SK-N-SH (cell line): Measurements from ENCODE around the gene LCA5L. TPM values are rescaled to one million over a fixed set of nuclear protein-coding genes. Genes with fewer than 3 reads are reported as not detected.
"Not testable (repeated sequence)": the region's sequence is repeated elsewhere in the genome, so short reads cannot be mapped to it uniquely, and the experiment has no call there.

Experiments used
- CTCF ChIA-PET: fragments of 300-600, 350-600 bp; formaldehyde crosslinking; extraction: SDS; loops from one replicate; lab custom pipeline; 2021; lab: Yijun Ruan, JAX
- POLR2A ChIA-PET: fragments of 350-600 bp; sonication (Branson Sonifier 250); formaldehyde crosslinking; extraction: SDS; loops from one replicate; lab custom pipeline; 2020; ENCODE audit warnings: antibody characterized with exemption, inconsistent platforms; lab: Yijun Ruan, JAX
- DNase-seq: peaks from one replicate; pipeline ENCODE4 v3.0.0; 2012
- H2AFZ ChIP-seq: fragments of 200-600 bp; sonication (generic); 2 replicates; pipeline ENCODE4 v1.8.1; 2016; ENCODE audit warnings: antibody characterized with exemption, mild to moderate bottlenecking, low read depth
- H3F3A ChIP-seq: fragments of 200-600 bp; sonication (generic); replicated peaks from 2 replicates; pipeline ENCODE3; 2016; ENCODE audit warnings: antibody characterized with exemption, mild to moderate bottlenecking; ENCODE audit not compliant: insufficient read depth
- H3K27ac ChIP-seq, 2 experiments: fragments of 200-500 bp in 1 of 2; fragments of 200-600 bp in 1 of 2; sonication (Bioruptor generic) in 1 of 2; sonication (generic), shearing (Covaris generic) in 1 of 2; 2 replicates each; pipeline versions ENCODE4 v1.5.1 to v1.6.1; 2014 to 2016; ENCODE audit warnings: low read depth in 2 of 2, inconsistent platforms in 1 of 2, low read length in 1 of 2, mild to moderate bottlenecking in 1 of 2, mixed read lengths in 1 of 2
- H3K27me3 ChIP-seq: fragments of 200-600 bp; sonication (generic), shearing (Covaris generic); 2 replicates; pipeline ENCODE4 v1.6.1; 2016; ENCODE audit warnings: mixed run types; ENCODE audit not compliant: insufficient read depth
- H3K36me3 ChIP-seq, 2 experiments: fragments of 200-500 bp in 1 of 2; fragments of 200-600 bp in 1 of 2; sonication (Bioruptor generic) in 1 of 2; sonication (generic) in 1 of 2; replicated peaks in 1 of 2; 2 replicates each; pipeline versions ENCODE3 to v1.5.1; 2014 to 2016; ENCODE audit warnings: low read length in 1 of 2, mild to moderate bottlenecking in 1 of 2; ENCODE audit not compliant: insufficient read depth in 2 of 2, control insufficient read depth in 1 of 2
- H3K4me1 ChIP-seq, 2 experiments: fragments of 200-500 bp in 1 of 2; fragments of 200-600 bp in 1 of 2; sonication (Bioruptor generic) in 1 of 2; sonication (generic), shearing (Covaris generic) in 1 of 2; 2 replicates each; pipeline versions ENCODE4 v1.5.1 to v1.6.1; 2014 to 2016; ENCODE audit warnings: low read depth in 1 of 2, low read length in 1 of 2, mixed run types in 1 of 2; ENCODE audit not compliant: insufficient read depth in 2 of 2, control insufficient read depth in 1 of 2
- H3K4me2 ChIP-seq: fragments of 200-600 bp; sonication (generic), shearing (Covaris generic); 2 replicates; pipeline ENCODE4 v1.6.1; 2017; ENCODE audit warnings: mixed run types
- H3K4me3 ChIP-seq, 2 experiments: fragments of 200-500 bp in 1 of 2; fragments of 200-600 bp in 1 of 2; sonication (Bioruptor generic) in 1 of 2; sonication (generic), shearing (Covaris generic) in 1 of 2; 2 replicates each; pipeline versions ENCODE4 v1.5.1 to v1.8.1; 2014 to 2016; ENCODE audit warnings: low read depth in 2 of 2, inconsistent platforms in 1 of 2, low read length in 1 of 2, mild to moderate bottlenecking in 1 of 2, mixed read lengths in 1 of 2, moderate library complexity in 1 of 2
- H3K79me2 ChIP-seq: fragments of 200-600 bp; sonication (generic); 2 replicates; pipeline ENCODE4 v1.8.1; 2017; ENCODE audit warnings: mild to moderate bottlenecking; ENCODE audit not compliant: insufficient read depth
- H3K9ac ChIP-seq: fragments of 200-600 bp; sonication (generic); 2 replicates; pipeline ENCODE4 v1.6.1; 2017; ENCODE audit warnings: mixed run types
- H3K9me2 ChIP-seq: fragments of 200-600 bp; sonication (generic); 2 replicates; pipeline ENCODE4 v1.6.1; 2017; ENCODE audit warnings: mixed run types
- H3K9me3 ChIP-seq: fragments of 200-600 bp; sonication (generic); 2 replicates; pipeline ENCODE4 v1.6.1; 2017; ENCODE audit warnings: mixed run types, mild to moderate bottlenecking, moderate library complexity
- H4K20me1 ChIP-seq: fragments of 200-600 bp; sonication (generic); 2 replicates; pipeline ENCODE4 v1.6.1; 2017; ENCODE audit warnings: mild to moderate bottlenecking, mixed run types; ENCODE audit not compliant: insufficient read depth
- GATA2 ChIP-seq: sonication (generic); formaldehyde crosslinking; IDR thresholded peaks from 2 replicates; pipeline ENCODE4 v1.5.0; 2020; ENCODE audit warnings: mild to moderate bottlenecking, missing genetic modification reagents
- JUND ChIP-seq: IDR thresholded peaks from 2 replicates; pipeline ENCODE4 v1.4.0; 2012
- NFIC ChIP-seq: IDR thresholded peaks from 2 replicates; pipeline ENCODE4 v1.4.0; 2012; ENCODE audit warnings: borderline replicate concordance
- POLR2AphosphoS5 ChIP-seq: IDR thresholded peaks from 2 replicates; pipeline ENCODE4 v1.6.1; 2012; ENCODE audit warnings: low read depth, low read length
- RCOR1 ChIP-seq: fragments of 150-350 bp; IDR thresholded peaks from 2 replicates; pipeline ENCODE4 v1.6.1; 2017; ENCODE audit warnings: antibody characterized with exemption, low read length
- RFX5 ChIP-seq: IDR thresholded peaks from 2 replicates; pipeline ENCODE4 v1.6.1; 2012; ENCODE audit warnings: mild to moderate bottlenecking, improper control_type of control experiment, low read length
- RXRA ChIP-seq: IDR thresholded peaks from 2 replicates; pipeline ENCODE4 v1.4.0; 2012; ENCODE audit warnings: low read depth, mild to moderate bottlenecking, borderline replicate concordance
- SIN3A ChIP-seq: IDR thresholded peaks from 2 replicates; pipeline ENCODE4 v1.6.1; 2012; ENCODE audit warnings: low read depth, mild to moderate bottlenecking, low read length, moderate library complexity, borderline replicate concordance
- TCF12 ChIP-seq: IDR thresholded peaks from 2 replicates; pipeline ENCODE4 v1.4.0; 2012
- WGBS: methylation state at CpG from one replicate; pipeline ENCODE4 v1.1.6; 2017; ENCODE audit warnings: low lambda C conversion rate; 5-methylcytosine and 5-hydroxymethylcytosine counted together
- polyA plus RNA-seq, 3 experiments: library from polyadenylated mRNA; depleted of rRNA; stranded (reverse); fragments of >200 nt; gene quantifications; 2 replicates each; pipeline ENCODE4 v1.2.3, GENCODE V29; 2012
- TF ChIP-seq, protein P1 (sequence below): IDR thresholded peaks from 2 replicates; pipeline ENCODE4 v1.4.0; 2012; ENCODE audit warnings: low read depth
- TF ChIP-seq, protein P2 (sequence below): IDR thresholded peaks from 2 replicates; pipeline ENCODE4 v1.6.1; 2012; ENCODE audit warnings: mild to moderate bottlenecking, low read depth, low read length, moderate library complexity
- TF ChIP-seq, protein P3 (sequence below): fragments of 150-350 bp; IDR thresholded peaks from 2 replicates; pipeline ENCODE4 v1.6.1; 2017; ENCODE audit warnings: antibody characterized with exemption, low read length, low read depth, borderline replicate concordance
- TF ChIP-seq, protein P4 (sequence below): IDR thresholded peaks from 2 replicates; pipeline ENCODE4 v1.4.0; 2012; ENCODE audit warnings: low read depth, borderline replicate concordance

The LCA5L gene
- polyA plus RNA-seq, 1 of the 3 experiments (the other 2 are of a cell fraction), result 0.74 TPM

DNA sequence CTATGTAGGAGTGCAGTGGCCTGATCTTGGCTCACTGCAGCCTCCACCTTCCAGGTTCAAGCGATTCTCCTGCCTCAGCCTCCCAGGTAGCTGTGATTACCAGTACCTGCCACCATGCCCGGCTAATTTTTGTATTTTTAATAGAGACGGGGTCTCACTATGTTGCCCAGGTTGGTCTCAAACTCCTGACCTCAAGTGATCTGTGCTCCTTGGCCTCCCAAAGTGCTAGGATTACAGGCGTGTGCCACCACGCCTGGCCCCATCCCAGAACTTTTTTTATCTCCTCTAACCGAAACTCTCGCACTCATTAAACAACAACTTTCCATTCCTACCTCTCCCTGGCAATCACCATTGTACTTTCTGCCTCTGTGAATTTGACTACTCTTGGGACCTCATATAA, 63.5 kb downstream of the LCA5L start:
- not testable (repeated sequence) for H2AFZ ChIP-seq, DNase-seq, H3K27ac ChIP-seq, H4K20me1 ChIP-seq, H3K4me3 ChIP-seq, H3K4me2 ChIP-seq, H3F3A ChIP-seq, H3K36me3 ChIP-seq, H3K9me3 ChIP-seq, H3K9me2 ChIP-seq, H3K27me3 ChIP-seq, H3K9ac ChIP-seq
- H3K79me2 ChIP-seq, result peaks cover 52% of the 10 kb centered on the region
- WGBS, result 96% methylated on average over 7 of the region's 7 CpGs
- POLR2A ChIA-PET, result interaction anchor here (0.6 kb wide), 1 partner anchor 30 kb away, joined by 3 read pairs; no protein-coding TSS in a partner anchor
- CTCF ChIA-PET, result interaction anchor here (1.2 kb wide), 1 partner anchor 68 kb away, joined by 3 read pairs; no protein-coding TSS in a partner anchor
- peaks cover 0 to 16% of the 10 kb centered on the region in 2 experiments; a peak in 3 of 4 replicates for H3K4me1 ChIP-seq

DNA sequence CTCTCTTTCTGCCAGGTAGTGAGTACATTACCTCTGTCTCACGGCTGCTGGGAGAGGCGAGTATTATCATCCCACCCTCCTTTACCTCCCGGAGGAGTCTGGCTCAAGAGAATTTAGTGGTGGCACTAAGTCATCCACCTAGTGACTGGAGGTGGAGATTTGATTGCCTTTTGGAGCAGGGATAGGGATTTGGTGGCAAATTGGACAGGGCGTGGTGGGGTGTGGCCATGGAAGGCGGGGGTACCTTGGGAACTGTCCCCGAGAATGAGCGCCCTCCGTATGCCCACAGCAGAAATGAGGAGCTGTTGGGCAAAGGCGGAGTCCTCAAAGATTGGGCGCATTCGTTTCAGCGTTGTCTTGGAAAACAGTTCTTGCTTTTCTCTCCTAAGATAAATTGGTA, 64.6 kb downstream of the LCA5L start:
- POLR2A ChIA-PET, result interaction anchor here (0.8 to 1.9 kb wide), 2 partner anchors 33 to 61 kb away, joined by 4 to 14 read pairs; partner anchors contain the start of gene HMGN1
- peaks cover 0 to 11% of the 10 kb centered on the region in 2 experiments; a peak in 3 of 4 replicates for H3K4me1 ChIP-seq

More for the DNA sequence above, 64.6 kb downstream of the LCA5L start:
- 9% methylated on average over 10 of the region's 12 CpGs for WGBS
- Histone ChIP-seq H3F3A (peaks cover 5% of the 10 kb centered on the region), H4K20me1 (no peaks in the 10 kb centered on the region), H3K4me2 (peak overlapping the region; percentile 94), H3K27ac (peak overlapping the region; percentile 78 to 96; a peak in 3 of 4 replicates), H3K4me3 (peak overlapping the region; percentile 79 to 97), H3K9me2 (no peaks in the 10 kb centered on the region), H3K27me3 (no peaks in the 10 kb centered on the region), H3K9ac (peak overlapping the region; percentile 89), H3K9me3 (no peaks in the 10 kb centered on the region), H3K79me2 (peaks cover 41% of the 10 kb centered on the region), H3K36me3 (peaks cover 0 to 6% of the 10 kb centered on the region in 2 experiments), H2AFZ (peak overlapping the region; percentile 68; the same call in 1 of the 2 replicates)
- peak; percentile 28 for DNase-seq
- TF ChIP-seq RCOR1 (no peak), RFX5 (no peak), SIN3A (no peak), GATA2 (no peak), TCF12 (no peak), NFIC (no peak), JUND (no peak), RXRA (no peak), POLR2AphosphoS5 (no peak)
- TF ChIP-seq, protein P1, sequence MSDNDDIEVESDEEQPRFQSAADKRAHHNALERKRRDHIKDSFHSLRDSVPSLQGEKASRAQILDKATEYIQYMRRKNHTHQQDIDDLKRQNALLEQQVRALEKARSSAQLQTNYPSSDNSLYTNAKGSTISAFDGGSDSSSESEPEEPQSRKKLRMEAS, result no peak
- TF ChIP-seq, protein P2, sequence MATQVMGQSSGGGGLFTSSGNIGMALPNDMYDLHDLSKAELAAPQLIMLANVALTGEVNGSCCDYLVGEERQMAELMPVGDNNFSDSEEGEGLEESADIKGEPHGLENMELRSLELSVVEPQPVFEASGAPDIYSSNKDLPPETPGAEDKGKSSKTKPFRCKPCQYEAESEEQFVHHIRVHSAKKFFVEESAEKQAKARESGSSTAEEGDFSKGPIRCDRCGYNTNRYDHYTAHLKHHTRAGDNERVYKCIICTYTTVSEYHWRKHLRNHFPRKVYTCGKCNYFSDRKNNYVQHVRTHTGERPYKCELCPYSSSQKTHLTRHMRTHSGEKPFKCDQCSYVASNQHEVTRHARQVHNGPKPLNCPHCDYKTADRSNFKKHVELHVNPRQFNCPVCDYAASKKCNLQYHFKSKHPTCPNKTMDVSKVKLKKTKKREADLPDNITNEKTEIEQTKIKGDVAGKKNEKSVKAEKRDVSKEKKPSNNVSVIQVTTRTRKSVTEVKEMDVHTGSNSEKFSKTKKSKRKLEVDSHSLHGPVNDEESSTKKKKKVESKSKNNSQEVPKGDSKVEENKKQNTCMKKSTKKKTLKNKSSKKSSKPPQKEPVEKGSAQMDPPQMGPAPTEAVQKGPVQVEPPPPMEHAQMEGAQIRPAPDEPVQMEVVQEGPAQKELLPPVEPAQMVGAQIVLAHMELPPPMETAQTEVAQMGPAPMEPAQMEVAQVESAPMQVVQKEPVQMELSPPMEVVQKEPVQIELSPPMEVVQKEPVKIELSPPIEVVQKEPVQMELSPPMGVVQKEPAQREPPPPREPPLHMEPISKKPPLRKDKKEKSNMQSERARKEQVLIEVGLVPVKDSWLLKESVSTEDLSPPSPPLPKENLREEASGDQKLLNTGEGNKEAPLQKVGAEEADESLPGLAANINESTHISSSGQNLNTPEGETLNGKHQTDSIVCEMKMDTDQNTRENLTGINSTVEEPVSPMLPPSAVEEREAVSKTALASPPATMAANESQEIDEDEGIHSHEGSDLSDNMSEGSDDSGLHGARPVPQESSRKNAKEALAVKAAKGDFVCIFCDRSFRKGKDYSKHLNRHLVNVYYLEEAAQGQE, result no peak
- TF ChIP-seq, protein P3, sequence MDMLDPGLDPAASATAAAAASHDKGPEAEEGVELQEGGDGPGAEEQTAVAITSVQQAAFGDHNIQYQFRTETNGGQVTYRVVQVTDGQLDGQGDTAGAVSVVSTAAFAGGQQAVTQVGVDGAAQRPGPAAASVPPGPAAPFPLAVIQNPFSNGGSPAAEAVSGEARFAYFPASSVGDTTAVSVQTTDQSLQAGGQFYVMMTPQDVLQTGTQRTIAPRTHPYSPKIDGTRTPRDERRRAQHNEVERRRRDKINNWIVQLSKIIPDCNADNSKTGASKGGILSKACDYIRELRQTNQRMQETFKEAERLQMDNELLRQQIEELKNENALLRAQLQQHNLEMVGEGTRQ, result no peak
- TF ChIP-seq, protein P4, sequence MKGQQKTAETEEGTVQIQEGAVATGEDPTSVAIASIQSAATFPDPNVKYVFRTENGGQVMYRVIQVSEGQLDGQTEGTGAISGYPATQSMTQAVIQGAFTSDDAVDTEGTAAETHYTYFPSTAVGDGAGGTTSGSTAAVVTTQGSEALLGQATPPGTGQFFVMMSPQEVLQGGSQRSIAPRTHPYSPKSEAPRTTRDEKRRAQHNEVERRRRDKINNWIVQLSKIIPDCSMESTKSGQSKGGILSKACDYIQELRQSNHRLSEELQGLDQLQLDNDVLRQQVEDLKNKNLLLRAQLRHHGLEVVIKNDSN, result no peak
- CTCF ChIA-PET, result no interaction called here
